H1 (cell line): Measurements from ENCODE around the gene C17orf50.

Experiments
- KDM1A ChIP-seq: fragments of 200-600, 300-600 bp; sonication (generic); IDR thresholded peaks from 2 replicates; pipeline ENCODE4 v1.7.1; 2016; ENCODE audit warnings: mild to moderate bottlenecking, low read length, borderline replicate concordance
- TF ChIP-seq, protein P1 (sequence below), 3 experiments: IDR thresholded peaks; 1 replicate in 2 of 3; 2 replicates in 1 of 3; pipeline versions ENCODE4 v1.5.1 to v1.6.1; 2011; ENCODE audit warnings: low read length in 3 of 3, mild to moderate bottlenecking in 3 of 3, inconsistent platforms in 2 of 3, low read depth in 1 of 3, moderate library complexity in 1 of 3; ENCODE audit not compliant: insufficient read depth in 1 of 3; ENCODE audit errors: control extremely low read depth in 1 of 3

DNA sequence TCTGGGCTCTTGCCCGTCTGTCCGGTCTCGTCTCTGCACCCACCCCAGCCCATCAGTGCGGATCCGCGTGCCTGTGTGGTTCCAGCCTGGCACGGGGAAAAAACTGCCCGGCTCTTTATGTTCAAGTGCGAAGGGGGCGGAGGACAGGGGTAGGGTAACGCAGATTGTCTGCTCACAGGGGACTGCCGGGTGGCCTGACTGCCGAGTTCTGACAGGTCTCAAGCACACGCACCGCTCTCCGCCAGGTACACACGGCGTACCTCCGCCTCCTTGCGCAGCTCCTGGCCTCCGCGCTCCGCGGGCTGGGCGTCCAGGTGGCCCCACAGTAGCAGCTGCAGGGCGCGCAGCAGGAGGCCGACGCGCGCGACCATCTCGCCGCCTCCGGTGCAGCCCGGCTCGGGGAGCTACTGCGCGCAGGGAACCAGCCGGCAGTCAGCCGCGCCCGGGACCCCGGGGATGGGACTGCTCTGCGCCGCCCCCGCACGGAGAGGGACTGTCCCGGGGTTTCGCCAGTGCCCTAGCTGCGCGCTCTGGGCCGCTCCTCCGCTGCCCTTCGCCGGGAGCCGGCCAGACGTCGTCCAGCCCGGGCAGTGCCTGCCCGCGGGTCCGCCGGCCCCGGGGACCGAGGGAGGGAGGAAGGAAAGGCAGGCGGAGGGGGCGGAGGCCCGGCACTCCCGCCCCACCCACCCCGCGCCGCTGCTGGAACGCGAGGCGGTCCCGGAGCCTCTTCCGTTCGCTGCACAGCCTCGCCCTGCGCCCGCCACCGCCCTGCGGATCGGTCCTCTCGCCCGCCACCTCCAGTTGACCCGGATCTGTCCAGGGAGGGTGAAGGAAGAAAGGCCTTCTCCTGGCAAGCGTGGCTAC, 34.6 kb downstream of the C17orf50 start, which contains the start of gene MMP28:
- peak; percentile 27; the same call in 1 of the 2 replicates for TF ChIP-seq KDM1A
- TF ChIP-seq, protein P1, sequence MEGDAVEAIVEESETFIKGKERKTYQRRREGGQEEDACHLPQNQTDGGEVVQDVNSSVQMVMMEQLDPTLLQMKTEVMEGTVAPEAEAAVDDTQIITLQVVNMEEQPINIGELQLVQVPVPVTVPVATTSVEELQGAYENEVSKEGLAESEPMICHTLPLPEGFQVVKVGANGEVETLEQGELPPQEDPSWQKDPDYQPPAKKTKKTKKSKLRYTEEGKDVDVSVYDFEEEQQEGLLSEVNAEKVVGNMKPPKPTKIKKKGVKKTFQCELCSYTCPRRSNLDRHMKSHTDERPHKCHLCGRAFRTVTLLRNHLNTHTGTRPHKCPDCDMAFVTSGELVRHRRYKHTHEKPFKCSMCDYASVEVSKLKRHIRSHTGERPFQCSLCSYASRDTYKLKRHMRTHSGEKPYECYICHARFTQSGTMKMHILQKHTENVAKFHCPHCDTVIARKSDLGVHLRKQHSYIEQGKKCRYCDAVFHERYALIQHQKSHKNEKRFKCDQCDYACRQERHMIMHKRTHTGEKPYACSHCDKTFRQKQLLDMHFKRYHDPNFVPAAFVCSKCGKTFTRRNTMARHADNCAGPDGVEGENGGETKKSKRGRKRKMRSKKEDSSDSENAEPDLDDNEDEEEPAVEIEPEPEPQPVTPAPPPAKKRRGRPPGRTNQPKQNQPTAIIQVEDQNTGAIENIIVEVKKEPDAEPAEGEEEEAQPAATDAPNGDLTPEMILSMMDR (IDR thresholded peaks at IDR 0.05; ENCODE audit: control extremely low read depth in 1 of 3, insufficient read depth in 1 of 3, low read depth in 1 of 3, low read length in 3 of 3): no peak
